Measurements from ENCODE around the gene UBE2M. TPM values are rescaled to one million over a fixed set of nuclear protein-coding genes. Genes with fewer than 3 reads are reported as not detected.

The UBE2M gene
- total RNA-seq, 1 donor from 2014 or later = 164 TPM

Other genes with a start within 250 kb of the UBE2M start
- 4.7 and 4.8 TPM in 2 replicates for gene ZSCAN22, start 231.6 kb downstream of the UBE2M start, total RNA-seq
- 7.1 and 7.7 TPM in 2 replicates for gene A1BG, start 205.1 kb downstream of the UBE2M start, total RNA-seq
- gene ZNF497, start 195.9 kb downstream of the UBE2M start, total RNA-seq = 0.76 and 0.93 TPM in 2 replicates
- gene ZNF837, start 177.6 kb downstream of the UBE2M start, total RNA-seq = 0.86 and 1.4 TPM in 2 replicates
- gene RPS5, start 171.3 kb downstream of the UBE2M start, total RNA-seq = 1,157 and 1,161 TPM in 2 replicates
- 0.65 and 1.6 TPM in 2 replicates for gene RNF225, start 163.0 kb downstream of the UBE2M start, total RNA-seq
- 17.8 and 20.6 TPM in 2 replicates for gene ZNF584, start 150.0 kb downstream of the UBE2M start, total RNA-seq
- gene ZNF132, start 118.5 kb downstream of the UBE2M start, total RNA-seq = 3.4 and 3.5 TPM in 2 replicates
- gene ZNF324B, start 107.0 kb downstream of the UBE2M start, total RNA-seq = 14.3 and 15.1 TPM in 2 replicates
- gene ZNF324, start 91.5 kb downstream of the UBE2M start, total RNA-seq = 12.8 and 15.5 TPM in 2 replicates
- gene ZNF446, start 82.3 kb downstream of the UBE2M start, total RNA-seq = 6.6 and 6.7 TPM in 2 replicates
- gene SLC27A5, start 46.6 kb downstream of the UBE2M start, total RNA-seq = 23.3 and 24.7 TPM in 2 replicates
- 15.9 and 17.4 TPM in 2 replicates for gene ZBTB45, start 38.8 kb downstream of the UBE2M start, total RNA-seq
- gene TRIM28, start 14.5 kb downstream of the UBE2M start, total RNA-seq = 664 and 687 TPM in 2 replicates
- 109 and 114 TPM in 2 replicates for gene CHMP2A, start 3.5 kb downstream of the UBE2M start, total RNA-seq
- gene MZF1, start 14.7 kb upstream of the UBE2M start, total RNA-seq = 19.6 and 21.6 TPM in 2 replicates

Measured in activated T-helper 1 cell treated with anti-CD3 and anti-CD28 coated beads, Interleukin-12 subunit alpha, Interleukin-12 subunit beta, Interleukin-2, Interleukin-4 antibody, amounts not matched to agents 30 ng/mL and 10 ng/mL and 1 ng/mL, durations not matched to agents 14 hours and 24 hours and 36 hours (primary cell).